OCI-LY1 (cell line): ENCODE results near the gene TLE2.

Experiments
- CTCF ChIP-seq: fragments of 200-600 bp; sonication (generic), shearing (Covaris generic); IDR thresholded peaks from 2 replicates; pipeline ENCODE4 v1.5.1; 2017; ENCODE audit warnings: mild to moderate bottlenecking, antibody characterized with exemption, low read length, moderate library complexity, mixed read lengths
- EZH2 ChIP-seq: fragments of 200-600 bp; sonication (generic), shearing (Covaris generic); IDR thresholded peaks from 2 replicates; pipeline ENCODE4 v1.8.0; 2017; ENCODE audit warnings: borderline replicate concordance, mixed run types, mild to moderate bottlenecking, antibody characterized with exemption, low read length, moderate library complexity, mixed read lengths

GRCh38 chr19:2963122-2963521 is 66.0 kb downstream of the TLE2 start:
- TF ChIP-seq CTCF (no peak), EZH2 (no peak)
